ENCODE data around the gene PLEKHF1. TPM values are rescaled to one million over a fixed set of nuclear protein-coding genes. Genes with fewer than 3 reads are reported as not detected.

Gene PLEKHF1
- total and polyA plus RNA-seq, 2 experiments from 2014 or later: 10.1 to 25.1 TPM

GRCh38 chr19:29651622-29652394 is 13.5 kb upstream of the PLEKHF1 start (continued):
- TF ChIP-seq EZH2 (IDR thresholded peaks at IDR 0.05; ENCODE audit: low read depth, unreplicated experiment) (no peak), ZNF462 (CRISPR knock-in tag; IDR thresholded peaks at IDR 0.05) (no peak)

GRCh38 chr19:29653398-29653797 is 11.9 kb upstream of the PLEKHF1 start:
- Mint-ChIP-seq H3K9me3 (peaks cover 10% of the 10 kb centered on the region), H3K27me3 (ENCODE audit: insufficient read depth, low read depth, poor library complexity) (no peaks in the 10 kb centered on the region), H3K27ac (no peak overlapping the region), H3K4me1 (no peaks in the 10 kb centered on the region), H3K36me3 (ENCODE audit: low read depth) (no peaks in the 10 kb centered on the region), H3K4me3 (no peak overlapping the region)
- Histone ChIP-seq H3K27me3 (ENCODE audit: insufficient read depth) (no peaks in the 10 kb centered on the region), H3K27ac (ENCODE audit: low read depth) (no peak overlapping the region), H3F3A (replicated peaks; ENCODE audit: low read depth) (no peaks in the 10 kb centered on the region), H3K4me3 (no peak overlapping the region), H2AFZ (no peak overlapping the region), H3K36me3 (ENCODE audit: insufficient read depth) (no peaks in the 10 kb centered on the region), H3K4me2 (no peak overlapping the region), H3K9me2 (ENCODE audit: insufficient read depth) (no peaks in the 10 kb centered on the region), H3K4me1 (ENCODE audit: insufficient read depth) (no peaks in the 10 kb centered on the region), H4K20me1 (replicated peaks; ENCODE audit: insufficient read depth) (no peaks in the 10 kb centered on the region), H3K79me2 (replicated peaks; ENCODE audit: insufficient read depth) (no peaks in the 10 kb centered on the region)
- ATAC-seq: no peak
- no peak for DNase-seq (ENCODE audit: low spot score)
- no peak for TF ChIP-seq NANOG (IDR thresholded peaks at IDR 0.05; ENCODE audit: borderline replicate concordance)
- TF ChIP-seq POLR2AphosphoS5 (IDR thresholded peaks at IDR 0.05; ENCODE audit: low read depth): no peak
- no peak for TF ChIP-seq CTCF (conservative IDR thresholded peaks at IDR 0.05; ENCODE audit: low read depth in 2 of 2)
- TF ChIP-seq ETS1 (IDR thresholded peaks at IDR 0.05): no peak
- no peak for TF ChIP-seq EZH2phosphoT487 (IDR thresholded peaks at IDR 0.05; ENCODE audit: unreplicated experiment)
- no peak for TF ChIP-seq REST (IDR thresholded peaks at IDR 0.05; ENCODE audit: unreplicated experiment)
- no peak for TF ChIP-seq CREB1 (CRISPR knock-in tag; IDR thresholded peaks at IDR 0.05; ENCODE audit: low read depth)
- TF ChIP-seq EZH2 (IDR thresholded peaks at IDR 0.05; ENCODE audit: low read depth, unreplicated experiment): no peak
- no peak for TF ChIP-seq ZNF114 (CRISPR knock-in tag; IDR thresholded peaks at IDR 0.05)
- TF ChIP-seq JUNB (IDR thresholded peaks at IDR 0.05; ENCODE audit: unreplicated experiment): no peak
- no peak for TF ChIP-seq ZNF331 (CRISPR knock-in tag; IDR thresholded peaks at IDR 0.05; ENCODE audit: low read depth)

Data from GM23338 (cell line).